ENCODE data around the gene UTP4. TPM values are rescaled to one million over a fixed set of nuclear protein-coding genes. Genes with fewer than 3 reads are reported as not detected.

The UTP4 gene
- total RNA-seq, 1 donor from 2014 or later, result 51.4 TPM

- peaks cover 31% of the 10 kb centered on the region for H3K36me3 Mint-ChIP-seq (ENCODE audit: insufficient read depth)
- TF ChIP-seq CTCF (IDR thresholded peaks at IDR 0.05; ENCODE audit: unreplicated experiment), result no peak
- no peak overlapping the region for H3K4me3 Mint-ChIP-seq (ENCODE audit: low read depth)
- no peak for DNase-seq (ENCODE audit: low spot score, unreplicated experiment)
- no peaks in the 10 kb centered on the region for H3K27me3 Mint-ChIP-seq
- peaks cover 42% of the 10 kb centered on the region for H3K4me1 Mint-ChIP-seq (ENCODE audit: low read depth)
- peak overlapping the region; percentile 73 for H3K27ac Mint-ChIP-seq
- no peaks in the 10 kb centered on the region for H3K9me3 Mint-ChIP-seq (ENCODE audit: low read depth)
Observed at GRCh38 chr16:69165584-69165983, 33.1 kb downstream of the UTP4 start.

GRCh38 chr16:69166221-69166833 is 33.9 kb downstream of the UTP4 start:
- Mint-ChIP-seq H3K9me3 (ENCODE audit: low read depth) (no peaks in the 10 kb centered on the region), H3K4me1 (ENCODE audit: low read depth) (peaks cover 44% of the 10 kb centered on the region), H3K36me3 (ENCODE audit: insufficient read depth) (peaks cover 29% of the 10 kb centered on the region), H3K27ac (peak overlapping the region; percentile 73), H3K27me3 (no peaks in the 10 kb centered on the region), H3K4me3 (ENCODE audit: low read depth) (peak overlapping the region; percentile 6)
- DNase-seq (ENCODE audit: low spot score, unreplicated experiment), result no peak
- TF ChIP-seq CTCF (IDR thresholded peaks at IDR 0.05; ENCODE audit: unreplicated experiment), result no peak

- Mint-ChIP-seq H3K27me3 (no peaks in the 10 kb centered on the region), H3K4me3 (ENCODE audit: low read depth) (no peak overlapping the region), H3K36me3 (ENCODE audit: insufficient read depth) (peaks cover 27% of the 10 kb centered on the region), H3K9me3 (ENCODE audit: low read depth) (no peaks in the 10 kb centered on the region), H3K4me1 (ENCODE audit: low read depth) (peaks cover 49% of the 10 kb centered on the region), H3K27ac (peak overlapping the region; percentile 91)
- no peak for DNase-seq (ENCODE audit: low spot score, unreplicated experiment)
- no peak for TF ChIP-seq CTCF (IDR thresholded peaks at IDR 0.05; ENCODE audit: unreplicated experiment)
Observed at GRCh38 chr16:69166946-69167930, 34.8 kb downstream of the UTP4 start.

GRCh38 chr16:69169051-69169450 is 36.6 kb downstream of the UTP4 start:
- H3K27me3 Mint-ChIP-seq, result no peaks in the 10 kb centered on the region
- peak overlapping the region; percentile 45 for H3K27ac Mint-ChIP-seq
- H3K9me3 Mint-ChIP-seq (ENCODE audit: low read depth), result no peaks in the 10 kb centered on the region
- no peak for DNase-seq (ENCODE audit: low spot score, unreplicated experiment)
- no peak for TF ChIP-seq CTCF (IDR thresholded peaks at IDR 0.05; ENCODE audit: unreplicated experiment)
- peaks cover 21% of the 10 kb centered on the region for H3K36me3 Mint-ChIP-seq (ENCODE audit: insufficient read depth)
- peaks cover 53% of the 10 kb centered on the region for H3K4me1 Mint-ChIP-seq (ENCODE audit: low read depth)
- no peak overlapping the region for H3K4me3 Mint-ChIP-seq (ENCODE audit: low read depth)

- Mint-ChIP-seq H3K4me1 (ENCODE audit: low read depth) (peaks cover 51% of the 10 kb centered on the region), H3K9me3 (ENCODE audit: low read depth) (no peaks in the 10 kb centered on the region), H3K36me3 (ENCODE audit: insufficient read depth) (peaks cover 20% of the 10 kb centered on the region), H3K27me3 (no peaks in the 10 kb centered on the region), H3K4me3 (ENCODE audit: low read depth) (peak overlapping the region; percentile 1), H3K27ac (peak overlapping the region; percentile 61)
- DNase-seq (ENCODE audit: low spot score, unreplicated experiment), result no peak
- no peak for TF ChIP-seq CTCF (IDR thresholded peaks at IDR 0.05; ENCODE audit: unreplicated experiment)
Observed at GRCh38 chr16:69169607-69170352, 37.3 kb downstream of the UTP4 start.
